OCI-LY1 (cell line): ENCODE measurements around the gene EPDR1.

Experiments
- EZH2 ChIP-seq: fragments of 200-600 bp; sonication (generic), shearing (Covaris generic); IDR thresholded peaks from 2 replicates; pipeline ENCODE4 v1.8.0; 2017; ENCODE audit warnings: borderline replicate concordance, mixed run types, mild to moderate bottlenecking, antibody characterized with exemption, low read length, moderate library complexity, mixed read lengths
- TF ChIP-seq, protein P1 (sequence below): fragments of 200-600 bp; sonication (generic), shearing (Covaris generic); IDR thresholded peaks from 2 replicates; pipeline ENCODE4 v1.5.1; 2017; ENCODE audit warnings: mild to moderate bottlenecking, antibody characterized with exemption, low read length, moderate library complexity, mixed read lengths

DNA sequence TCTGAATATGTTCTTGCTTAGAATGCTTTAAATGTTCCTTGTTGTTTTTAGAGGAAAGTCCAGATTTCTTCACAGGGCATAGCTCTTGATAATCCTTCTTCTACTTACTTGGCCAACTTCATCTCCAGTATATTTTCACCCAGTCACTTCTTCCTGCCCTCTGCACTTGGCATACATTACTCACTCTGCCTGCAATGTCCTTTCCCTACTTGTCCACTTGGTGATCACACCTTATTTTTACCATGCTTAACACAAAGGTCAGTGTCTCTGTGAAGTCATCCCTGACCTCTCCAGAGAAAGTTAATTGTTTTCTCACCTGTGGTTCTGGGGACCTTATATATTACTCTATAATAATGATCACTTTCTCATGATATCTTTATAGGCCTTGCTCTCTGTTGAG, 27.1 kb upstream of the EPDR1 start:
- TF ChIP-seq, protein P1, sequence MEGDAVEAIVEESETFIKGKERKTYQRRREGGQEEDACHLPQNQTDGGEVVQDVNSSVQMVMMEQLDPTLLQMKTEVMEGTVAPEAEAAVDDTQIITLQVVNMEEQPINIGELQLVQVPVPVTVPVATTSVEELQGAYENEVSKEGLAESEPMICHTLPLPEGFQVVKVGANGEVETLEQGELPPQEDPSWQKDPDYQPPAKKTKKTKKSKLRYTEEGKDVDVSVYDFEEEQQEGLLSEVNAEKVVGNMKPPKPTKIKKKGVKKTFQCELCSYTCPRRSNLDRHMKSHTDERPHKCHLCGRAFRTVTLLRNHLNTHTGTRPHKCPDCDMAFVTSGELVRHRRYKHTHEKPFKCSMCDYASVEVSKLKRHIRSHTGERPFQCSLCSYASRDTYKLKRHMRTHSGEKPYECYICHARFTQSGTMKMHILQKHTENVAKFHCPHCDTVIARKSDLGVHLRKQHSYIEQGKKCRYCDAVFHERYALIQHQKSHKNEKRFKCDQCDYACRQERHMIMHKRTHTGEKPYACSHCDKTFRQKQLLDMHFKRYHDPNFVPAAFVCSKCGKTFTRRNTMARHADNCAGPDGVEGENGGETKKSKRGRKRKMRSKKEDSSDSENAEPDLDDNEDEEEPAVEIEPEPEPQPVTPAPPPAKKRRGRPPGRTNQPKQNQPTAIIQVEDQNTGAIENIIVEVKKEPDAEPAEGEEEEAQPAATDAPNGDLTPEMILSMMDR, result no peak
- TF ChIP-seq EZH2, result no peak
